ENCODE measurements around the gene RNF13.
"Not testable (repeated sequence)": the region's sequence is repeated elsewhere in the genome, so short reads cannot be mapped to it uniquely, and the experiment has no call there.

The RNF13 gene

DNA sequence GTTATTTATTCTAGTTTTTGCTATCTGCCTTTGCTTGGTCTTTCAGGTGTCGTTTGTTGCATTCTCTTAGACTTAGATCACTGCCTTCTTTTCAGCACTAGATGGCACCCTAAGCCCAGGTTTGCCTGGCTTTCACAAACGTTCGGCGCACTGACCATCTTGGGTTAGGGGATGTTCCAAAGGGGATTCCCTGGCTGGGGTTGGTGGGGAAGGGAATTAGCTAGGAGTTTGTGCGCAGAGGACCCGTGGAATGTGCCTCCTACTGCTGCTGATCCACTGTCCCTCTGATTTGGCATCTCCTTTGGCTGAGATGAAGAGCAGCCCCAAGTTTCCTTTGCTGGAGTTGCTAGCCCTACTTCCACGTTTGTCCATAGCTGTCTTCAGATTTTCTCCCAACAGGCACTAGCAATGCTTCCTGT, 123.8 kb downstream of the RNF13 start:
- DNase-seq = peak; percentile 64
- in situ Hi-C loops (cut with MboI; ENCODE audit: low pct_unique_long_range_greater_than_20kb, low sequenced_read_pairs) = no loop called here

DNA sequence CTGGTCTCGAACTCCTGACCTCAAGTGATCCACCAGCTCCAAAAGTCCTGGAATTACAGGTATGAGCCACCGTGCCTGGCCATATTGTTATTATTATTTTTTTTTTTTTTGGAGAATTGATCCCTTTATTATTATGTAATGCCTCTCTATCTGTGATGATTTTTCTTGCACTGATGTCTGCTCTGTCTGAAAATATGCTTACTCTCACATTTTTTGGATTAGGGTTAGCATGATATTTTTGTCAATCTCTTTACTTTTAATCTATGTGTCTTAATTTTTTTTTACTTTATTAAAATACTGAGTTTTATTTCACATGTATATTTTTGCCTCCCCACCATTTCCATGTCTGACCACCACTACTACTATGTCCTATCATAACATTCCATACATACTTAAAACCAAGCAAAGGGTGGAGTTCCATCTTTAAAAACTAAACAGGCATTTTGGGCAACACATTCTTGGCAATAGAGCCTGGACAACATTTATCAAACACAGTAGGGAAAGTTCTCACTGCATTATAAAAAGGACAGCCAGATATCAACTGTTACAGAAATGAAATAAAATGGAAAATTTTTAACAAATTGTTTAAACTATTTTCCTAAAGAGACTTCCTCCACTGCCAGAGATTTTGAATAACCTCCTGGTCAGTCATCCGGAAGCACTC, 125.5 kb downstream of the RNF13 start:
- in situ Hi-C loops (cut with MboI; ENCODE audit: low pct_unique_long_range_greater_than_20kb, low sequenced_read_pairs); DNase-seq: not testable (repeated sequence)

DNA sequence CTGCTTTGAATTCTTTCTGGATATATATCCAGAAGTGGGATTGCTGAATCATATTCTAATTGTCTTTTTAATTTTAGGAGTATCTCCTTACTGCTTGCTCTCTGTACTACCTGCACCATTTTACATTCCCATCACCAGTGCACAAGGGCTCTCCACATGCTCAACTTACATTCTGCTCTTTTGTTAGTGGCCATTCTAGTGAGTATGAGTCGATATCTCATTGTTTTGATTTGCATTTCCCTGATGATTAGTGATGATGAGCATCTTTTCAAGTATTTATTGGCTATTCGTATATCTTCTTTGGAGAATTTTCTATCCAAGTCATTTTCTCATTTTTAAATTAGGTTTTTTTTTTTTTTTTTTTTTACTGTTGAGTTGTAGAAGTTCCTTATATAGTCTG, 128.2 kb downstream of the RNF13 start:
- no peak for DNase-seq
- in situ Hi-C loops (cut with MboI; ENCODE audit: low pct_unique_long_range_greater_than_20kb, low sequenced_read_pairs) = no loop called here

DNA sequence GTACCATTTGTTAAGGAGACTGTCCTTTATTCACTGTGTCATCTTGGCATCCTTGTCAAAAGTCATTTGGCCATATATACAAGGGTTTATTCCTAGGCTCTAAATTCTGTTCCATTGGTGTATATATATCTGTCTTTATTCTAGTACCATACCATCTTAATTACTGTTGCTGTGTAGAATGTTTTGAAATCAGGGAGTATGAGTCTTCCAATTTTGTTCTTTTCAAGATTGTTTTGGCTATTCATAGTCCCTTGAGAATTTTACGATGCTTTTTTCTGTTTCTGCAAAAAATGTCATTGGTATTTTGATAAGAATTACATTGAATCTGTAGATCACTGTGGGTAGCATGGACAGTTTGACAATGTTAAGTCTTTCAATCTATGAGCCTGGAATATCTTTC, 128.9 kb downstream of the RNF13 start:
- in situ Hi-C loops (cut with MboI; ENCODE audit: low pct_unique_long_range_greater_than_20kb, low sequenced_read_pairs) = no loop called here
- no peak for DNase-seq

- in situ Hi-C loops (cut with MboI; ENCODE audit: low pct_unique_long_range_greater_than_20kb, low sequenced_read_pairs) = no loop called here
- no peak for DNase-seq
Measured at GRCh38 chr3:149942409-149942808, 129.4 kb downstream of the RNF13 start.

- DNase-seq; in situ Hi-C loops (cut with MboI; ENCODE audit: low pct_unique_long_range_greater_than_20kb, low sequenced_read_pairs): not testable (repeated sequence)
Measured at GRCh38 chr3:149943966-149944365, 131.0 kb downstream of the RNF13 start.

DNA sequence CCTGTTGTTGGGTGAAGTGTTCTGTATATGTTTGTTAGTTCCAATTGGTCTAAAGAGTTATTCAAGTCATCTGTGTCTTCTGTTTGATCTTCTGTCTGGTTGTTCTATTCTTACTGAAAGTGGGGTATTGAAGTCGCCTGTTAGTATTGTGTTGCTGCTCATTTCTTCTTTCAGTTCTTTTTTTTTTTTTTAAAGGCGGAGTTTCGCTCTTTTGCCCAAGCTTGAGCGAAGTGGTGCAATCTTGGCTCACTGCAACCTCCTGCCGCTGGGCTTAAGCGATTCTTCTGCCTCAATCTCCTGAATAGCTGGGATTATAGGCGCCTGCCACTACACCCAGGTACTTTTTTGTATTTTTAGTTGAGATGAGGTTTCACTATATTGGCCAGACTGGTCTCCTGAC, 134.2 kb downstream of the RNF13 start:
- in situ Hi-C loops (cut with MboI; ENCODE audit: low pct_unique_long_range_greater_than_20kb, low sequenced_read_pairs) = no loop called here
- DNase-seq = no peak

- in situ Hi-C loops (cut with MboI; ENCODE audit: low pct_unique_long_range_greater_than_20kb, low sequenced_read_pairs) = no loop called here
Measured at GRCh38 chr3:149949181-149949580, 136.2 kb downstream of the RNF13 start.

DNA sequence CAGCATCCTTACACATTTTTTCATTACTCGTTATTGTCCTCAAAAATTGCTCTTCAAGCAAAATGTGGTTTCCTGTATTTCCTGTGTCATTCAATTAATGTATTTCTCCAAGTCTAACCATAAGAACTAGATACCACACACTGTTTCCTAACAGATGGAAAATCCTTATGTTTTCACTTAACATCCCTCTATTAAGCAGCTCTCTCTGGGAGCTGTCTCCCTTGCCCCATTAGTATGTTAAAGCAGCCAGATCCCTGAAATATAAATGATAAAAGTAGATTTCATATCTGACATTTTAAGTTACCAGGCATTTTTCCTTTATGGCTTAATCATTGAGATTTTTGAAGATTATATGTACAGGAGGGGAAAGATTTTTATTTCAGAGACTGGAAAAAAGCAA, 141.8 kb downstream of the RNF13 start:
- in situ Hi-C loops (cut with MboI; ENCODE audit: low pct_unique_long_range_greater_than_20kb, low sequenced_read_pairs) = loop anchor here (25.0 kb wide), 1 partner anchor 257 kb away; no protein-coding TSS in a partner anchor
- DNase-seq = peak; percentile 9

More at GRCh38 chr3:149949181-149949580, 136.2 kb downstream of the RNF13 start:
- no peak for DNase-seq

GRCh38 chr3:149955449-149955848, 142.4 kb downstream of the RNF13 start:
- in situ Hi-C loops (cut with MboI; ENCODE audit: low pct_unique_long_range_greater_than_20kb, low sequenced_read_pairs) = loop anchor here (25.0 kb wide), 1 partner anchor 257 kb away; no protein-coding TSS in a partner anchor
- no peak for DNase-seq

DNA sequence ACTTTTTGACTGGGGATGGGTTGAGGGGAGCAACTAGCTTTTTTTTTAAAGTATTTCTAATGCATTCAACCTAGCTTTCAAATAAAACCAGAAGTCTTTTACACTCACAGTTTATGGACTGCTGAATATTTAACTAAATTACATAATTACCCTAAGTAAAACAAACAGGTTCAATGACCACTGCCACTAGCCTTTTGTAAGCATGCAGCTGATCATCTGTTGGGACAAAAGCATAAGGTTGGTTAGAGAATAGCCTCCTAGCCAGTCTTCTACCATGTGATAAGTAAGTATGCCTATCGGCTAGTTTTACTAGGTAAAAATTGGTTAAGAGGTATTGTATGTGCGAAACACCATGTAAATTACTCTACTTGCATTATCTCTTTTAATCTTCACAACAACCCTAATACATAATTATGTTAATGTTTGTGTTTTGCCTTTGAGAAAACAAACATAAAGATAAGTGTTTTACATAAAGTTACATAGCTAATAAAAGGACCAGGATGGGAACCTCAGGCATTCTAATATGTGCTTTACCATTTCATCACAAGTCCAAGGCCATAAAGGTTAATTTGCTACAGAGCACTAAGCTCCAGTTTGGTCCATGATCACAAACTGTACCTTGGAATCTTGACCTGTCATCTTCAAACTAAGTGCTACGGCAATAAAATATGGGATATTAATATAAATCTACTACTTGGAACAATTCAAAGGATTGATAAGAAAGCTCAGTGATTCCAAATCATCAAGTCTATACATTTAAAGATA, 144.5 kb downstream of the RNF13 start:
- in situ Hi-C loops (cut with MboI; ENCODE audit: low pct_unique_long_range_greater_than_20kb, low sequenced_read_pairs) = loop anchor here (25.0 kb wide), 1 partner anchor 255 kb away; no protein-coding TSS in a partner anchor
- DNase-seq = no peak

- in situ Hi-C loops (cut with MboI; ENCODE audit: low pct_unique_long_range_greater_than_20kb, low sequenced_read_pairs) = loop anchor here (25.0 kb wide), 1 partner anchor 254 kb away; no protein-coding TSS in a partner anchor
- DNase-seq = no peak
Measured at GRCh38 chr3:149958171-149958796, 145.3 kb downstream of the RNF13 start.

- in situ Hi-C loops (cut with MboI; ENCODE audit: low pct_unique_long_range_greater_than_20kb, low sequenced_read_pairs) = loop anchor here (25.0 kb wide), 1 partner anchor 253 kb away; no protein-coding TSS in a partner anchor
Measured at GRCh38 chr3:149959443-149959842, 146.4 kb downstream of the RNF13 start.

DNA sequence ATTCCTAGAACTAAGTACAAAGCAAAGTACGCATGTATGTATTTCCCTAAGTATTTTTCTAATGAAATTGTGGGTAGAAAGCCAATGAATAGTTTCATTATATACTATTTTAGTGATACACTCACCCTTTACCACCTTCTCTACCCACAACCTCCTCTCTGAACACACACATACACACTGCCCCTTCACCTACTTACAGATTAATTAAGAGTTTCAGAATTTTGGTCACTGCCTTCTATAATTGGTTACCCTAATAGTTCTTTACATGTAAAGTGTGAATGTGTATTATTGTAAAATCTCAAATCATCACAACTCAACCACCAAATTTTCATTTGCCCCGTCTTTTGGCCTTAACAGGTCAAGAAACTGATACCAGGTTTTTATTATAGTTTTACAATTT, 150.5 kb downstream of the RNF13 start:
- in situ Hi-C loops (cut with MboI; ENCODE audit: low pct_unique_long_range_greater_than_20kb, low sequenced_read_pairs) = loop anchor here (25.0 kb wide), 1 partner anchor 249 kb away; no protein-coding TSS in a partner anchor
- no peak for DNase-seq

More at GRCh38 chr3:149959443-149959842, 146.4 kb downstream of the RNF13 start:
- DNase-seq = no peak

- DNase-seq = no peak
- in situ Hi-C loops (cut with MboI; ENCODE audit: low pct_unique_long_range_greater_than_20kb, low sequenced_read_pairs) = loop anchor here (25.0 kb wide), 1 partner anchor 248 kb away; no protein-coding TSS in a partner anchor
Measured at GRCh38 chr3:149964291-149964690, 151.3 kb downstream of the RNF13 start.

DNA sequence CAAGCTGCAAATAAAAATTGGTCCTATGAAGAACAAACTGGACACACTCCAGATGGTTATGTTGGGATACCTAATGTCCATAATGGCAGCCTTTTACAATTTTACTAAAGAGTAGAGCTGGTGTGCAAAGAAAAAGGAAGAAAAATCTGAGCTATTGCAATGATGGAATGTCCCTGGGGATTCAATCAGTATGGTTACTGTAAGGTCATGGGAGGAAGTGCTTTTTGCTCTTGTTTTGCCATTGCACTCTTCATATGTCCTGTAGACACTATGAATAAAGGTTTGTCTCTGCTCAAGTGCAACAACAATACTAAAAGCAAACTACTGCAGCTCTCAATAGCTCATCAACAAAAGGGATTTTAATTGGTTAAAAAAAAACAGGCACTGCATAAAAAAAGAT, 152.3 kb downstream of the RNF13 start:
- DNase-seq = no peak
- in situ Hi-C loops (cut with MboI; ENCODE audit: low pct_unique_long_range_greater_than_20kb, low sequenced_read_pairs) = loop anchor here (25.0 kb wide), 1 partner anchor 247 kb away; no protein-coding TSS in a partner anchor

GRCh38 chr3:149967086-149967685, 154.2 kb downstream of the RNF13 start:
- in situ Hi-C loops (cut with MboI; ENCODE audit: low pct_unique_long_range_greater_than_20kb, low sequenced_read_pairs) = loop anchor here (25.0 kb wide), 1 partner anchor 245 kb away; no protein-coding TSS in a partner anchor
- DNase-seq = peak; percentile 68

DNA sequence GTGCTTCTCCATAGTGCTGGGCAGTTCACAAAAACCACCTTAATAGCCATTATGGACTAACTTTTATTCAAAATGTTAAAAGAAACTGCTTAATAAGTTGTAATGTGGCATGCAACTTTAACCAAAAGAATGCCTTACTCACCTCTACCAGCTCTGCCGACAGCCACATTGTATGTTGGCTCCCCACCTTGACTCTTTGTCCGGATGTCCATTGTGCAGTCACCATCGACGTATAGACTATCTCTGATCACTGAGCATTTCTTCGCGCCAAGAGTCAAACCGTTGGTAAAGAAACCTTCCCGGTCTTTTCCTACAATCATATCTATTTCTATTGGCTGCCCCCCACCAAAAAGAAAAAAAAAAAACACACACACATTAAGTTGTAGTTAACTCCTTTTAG, 155.2 kb downstream of the RNF13 start:
- no peak for DNase-seq
- in situ Hi-C loops (cut with MboI; ENCODE audit: low pct_unique_long_range_greater_than_20kb, low sequenced_read_pairs) = loop anchor here (25.0 kb wide), 1 partner anchor 244 kb away; no protein-coding TSS in a partner anchor

All from KBM-7 (cell line).